HEK293 (cell line): Measurements from ENCODE around the gene CNNM1.

Source experiments
- GLIS1 ChIP-seq: fragments of 450-650 bp; formaldehyde crosslinking; IDR thresholded peaks from 2 replicates; pipeline ENCODE4 v1.5.1; 2016; ENCODE audit warnings: missing biosample characterization, missing genetic modification characterization
- KLF17 ChIP-seq: fragments of 450-650 bp; formaldehyde crosslinking; IDR thresholded peaks from 2 replicates; pipeline ENCODE4 v1.5.1; 2016; ENCODE audit warnings: missing biosample characterization, missing genetic modification characterization
- PRDM10 ChIP-seq: fragments of 450-650 bp; formaldehyde crosslinking; IDR thresholded peaks from 2 replicates; pipeline ENCODE4 v1.5.1; 2016; ENCODE audit warnings: missing biosample characterization, missing genetic modification characterization
- SCRT2 ChIP-seq: fragments of 450-650 bp; formaldehyde crosslinking; IDR thresholded peaks from 2 replicates; pipeline ENCODE4 v1.5.1; 2016; ENCODE audit warnings: missing biosample characterization, missing genetic modification characterization
- TSHZ1 ChIP-seq: fragments of 450-650 bp; formaldehyde crosslinking; IDR thresholded peaks from 2 replicates; pipeline ENCODE4 v1.5.1; 2016; ENCODE audit warnings: missing biosample characterization, missing genetic modification characterization, borderline replicate concordance
- WT1 ChIP-seq: fragments of 450-650 bp; formaldehyde crosslinking; IDR thresholded peaks from 2 replicates; pipeline ENCODE4 v1.5.1; 2016; ENCODE audit warnings: missing biosample characterization, missing genetic modification characterization
- ZBTB7A ChIP-seq: fragments of 450-650 bp; formaldehyde crosslinking; IDR thresholded peaks from 2 replicates; pipeline ENCODE4 v1.5.1; 2016; ENCODE audit warnings: low read depth, missing biosample characterization, missing genetic modification characterization
- ZFP37 ChIP-seq: fragments of 450-650 bp; formaldehyde crosslinking; IDR thresholded peaks from 2 replicates; pipeline ENCODE4 v1.5.1; 2016; ENCODE audit warnings: missing biosample characterization, missing genetic modification characterization
- ZIC2 ChIP-seq: fragments of 450-650 bp; formaldehyde crosslinking; IDR thresholded peaks from 2 replicates; pipeline ENCODE4 v1.5.1; 2016; ENCODE audit warnings: missing biosample characterization, missing genetic modification characterization
- ZNF112 ChIP-seq: fragments of 450-650 bp; formaldehyde crosslinking; IDR thresholded peaks from 2 replicates; pipeline ENCODE4 v1.5.0; 2017; ENCODE audit warnings: missing biosample characterization, missing genetic modification characterization
- ZNF19 ChIP-seq: fragments of 450-650 bp; formaldehyde crosslinking; IDR thresholded peaks from 2 replicates; pipeline ENCODE4; 2016; ENCODE audit warnings: missing biosample characterization, missing genetic modification characterization, low read depth
- ZNF23 ChIP-seq: fragments of 450-650 bp; formaldehyde crosslinking; IDR thresholded peaks from 2 replicates; pipeline ENCODE4 v1.5.1; 2016; ENCODE audit warnings: missing biosample characterization, missing genetic modification characterization, borderline replicate concordance
- ZNF248 ChIP-seq: fragments of 450-650 bp; formaldehyde crosslinking; IDR thresholded peaks from 2 replicates; pipeline ENCODE4 v1.5.1; 2017; ENCODE audit warnings: missing biosample characterization, missing genetic modification characterization
- ZNF26 ChIP-seq: fragments of 450-650 bp; formaldehyde crosslinking; IDR thresholded peaks from 2 replicates; pipeline ENCODE4 v1.5.1; 2016; ENCODE audit warnings: missing biosample characterization, missing genetic modification characterization
- ZNF398 ChIP-seq: fragments of 450-650 bp; formaldehyde crosslinking; IDR thresholded peaks from 2 replicates; pipeline ENCODE4 v1.5.1; 2017; ENCODE audit warnings: missing biosample characterization, missing genetic modification characterization
- ZNF660 ChIP-seq: fragments of 450-650 bp; IDR thresholded peaks from 2 replicates; pipeline ENCODE4 v1.5.1; 2018; ENCODE audit warnings: missing biosample characterization, mild to moderate bottlenecking, missing genetic modification characterization
- ZNF791 ChIP-seq: fragments of 450-650 bp; formaldehyde crosslinking; IDR thresholded peaks from 2 replicates; pipeline ENCODE4 v1.5.1; 2016; ENCODE audit warnings: missing biosample characterization, missing genetic modification characterization
- ZSCAN16 ChIP-seq: fragments of 450-650 bp; formaldehyde crosslinking; IDR thresholded peaks from 2 replicates; pipeline ENCODE4 v1.5.1; 2016; ENCODE audit warnings: missing biosample characterization, missing genetic modification characterization
- ZXDB ChIP-seq: fragments of 450-650 bp; formaldehyde crosslinking; IDR thresholded peaks from 2 replicates; pipeline ENCODE4 v1.5.1; 2016; ENCODE audit warnings: missing biosample characterization, missing genetic modification characterization

The CNNM1 gene

GRCh38 chr10:99395750-99396445, 66.7 kb downstream of the CNNM1 start (continued):
- TF ChIP-seq TSHZ1 (tag by site-specific recombination) (no peak), ZNF19 (tag by site-specific recombination) (no peak), SCRT2 (tag by site-specific recombination) (peak; percentile 75), ZXDB (tag by site-specific recombination) (peak; percentile 17; the same call in 1 of the 2 replicates), ZNF112 (no peak), ZNF791 (tag by site-specific recombination) (no peak), ZIC2 (tag by site-specific recombination) (peak; percentile 44), GLIS1 (tag by site-specific recombination) (peak; percentile 50), PRDM10 (peak; percentile 76), ZBTB7A (tag by site-specific recombination) (no peak), ZSCAN16 (tag by site-specific recombination) (no peak), ZNF248 (tag by site-specific recombination) (no peak), WT1 (tag by site-specific recombination) (peak; percentile 58), ZFP37 (no peak), ZNF23 (tag by site-specific recombination) (no peak), ZNF660 (tag by site-specific recombination) (no peak), ZNF398 (peak; percentile 33), KLF17 (tag by site-specific recombination) (peak; percentile 43; the same call in 1 of the 2 replicates), ZNF26 (no peak)
